Liver (tissue), 9 donors: ENCODE data around the gene NINJ1. TPM values are rescaled to one million over a fixed set of nuclear protein-coding genes. Genes with fewer than 3 reads are reported as not detected.
"Not testable (repeated sequence)": the region's sequence is repeated elsewhere in the genome, so short reads cannot be mapped to it uniquely, and the experiment has no call there.

ENCODE experiments used
- DNase-seq: peaks from one replicate; pipeline ENCODE4 v3.0.0-alpha.2; 2017; ENCODE audit warnings: low spot score
- H3K27ac ChIP-seq, 2 donors: one replicate each; pipeline ENCODE4 v1.7.0; 2013; ENCODE audit warnings: inconsistent platforms in 2 of 2, low read length in 2 of 2, control low read depth in 1 of 2, low read depth in 1 of 2, mild to moderate bottlenecking in 1 of 2
- H3K27me3 ChIP-seq, 4 donors: one replicate each; pipeline versions ENCODE4 v1.6.1 to v1.7.0; 2013; ENCODE audit warnings: low read length in 3 of 4, inconsistent platforms in 1 of 4, mild to moderate bottlenecking in 1 of 4, moderate library complexity in 1 of 4; ENCODE audit not compliant: control insufficient read depth in 4 of 4, insufficient read depth in 4 of 4
- H3K36me3 ChIP-seq, 4 donors: one replicate each; pipeline versions ENCODE4 v1.6.1 to v1.7.0; 2013; ENCODE audit warnings: low read length in 3 of 4, mild to moderate bottlenecking in 3 of 4, low read depth in 1 of 4, moderate library complexity in 1 of 4; ENCODE audit not compliant: control insufficient read depth in 4 of 4, insufficient read depth in 3 of 4
- H3K4me1 ChIP-seq, 4 donors: one replicate each; pipeline versions ENCODE4 v1.6.1 to v1.7.0; 2013; ENCODE audit warnings: low read length in 3 of 4, mild to moderate bottlenecking in 3 of 4, moderate library complexity in 1 of 4; ENCODE audit not compliant: control insufficient read depth in 4 of 4, insufficient read depth in 4 of 4
- H3K4me3 ChIP-seq, 3 donors: one replicate each; pipeline versions ENCODE4 v1.6.1 to v1.7.0; 2013; ENCODE audit warnings: low read length in 3 of 3, control low read depth in 1 of 3, low read depth in 1 of 3, mild to moderate bottlenecking in 1 of 3
- H3K9ac ChIP-seq, 2 donors: one replicate each; pipeline ENCODE4 v1.7.0; 2013; ENCODE audit warnings: low read length in 2 of 2, mild to moderate bottlenecking in 2 of 2, moderate library complexity in 2 of 2, control low read depth in 1 of 2, low read depth in 1 of 2
- H3K9me3 ChIP-seq, 4 donors: one replicate each; pipeline versions ENCODE4 v1.6.1 to v1.7.0; 2013; ENCODE audit warnings: low read length in 3 of 4; ENCODE audit not compliant: control insufficient read depth in 4 of 4
- FOXA1 ChIP-seq: IDR thresholded peaks from 2 replicates; pipeline ENCODE4 v1.6.1; 2016; ENCODE audit warnings: antibody characterized with exemption
- FOXA2 ChIP-seq: IDR thresholded peaks from 2 replicates; pipeline ENCODE4 v1.6.1; 2016; ENCODE audit warnings: antibody characterized with exemption
- HNF4A ChIP-seq, 2 donors: conservative IDR thresholded peaks; 2 replicates each; pipeline ENCODE4 v1.6.1; 2016; ENCODE audit warnings: antibody characterized with exemption in 2 of 2, mild to moderate bottlenecking in 2 of 2
- JUND ChIP-seq, 2 donors: IDR thresholded peaks; 2 replicates each; pipeline ENCODE4 v1.6.1; 2016; ENCODE audit warnings: antibody characterized with exemption in 2 of 2
- NR2F2 ChIP-seq: IDR thresholded peaks from 2 replicates; pipeline ENCODE4 v1.6.1; 2016; ENCODE audit warnings: antibody characterized with exemption
- RAD21 ChIP-seq, 2 donors: IDR thresholded peaks; 2 replicates each; pipeline ENCODE4 v1.6.1; 2016; ENCODE audit warnings: antibody characterized with exemption in 2 of 2, mild to moderate bottlenecking in 2 of 2
- RXRA ChIP-seq, 2 donors: IDR thresholded peaks; 2 replicates each; pipeline ENCODE4 v1.6.1; 2017 to 2018; ENCODE audit warnings: antibody characterized with exemption in 2 of 2, mild to moderate bottlenecking in 1 of 2
- SP1 ChIP-seq: IDR thresholded peaks from 2 replicates; pipeline ENCODE4 v1.6.1; 2018; ENCODE audit warnings: antibody characterized with exemption, mild to moderate bottlenecking
- TAF1 ChIP-seq: conservative IDR thresholded peaks from 2 replicates; pipeline ENCODE4 v1.6.1; 2016; ENCODE audit warnings: antibody characterized with exemption, mild to moderate bottlenecking
- YY1 ChIP-seq: IDR thresholded peaks from 2 replicates; pipeline ENCODE4 v1.6.1; 2016; ENCODE audit warnings: antibody characterized with exemption, mild to moderate bottlenecking
- WGBS: extraction: QIAGEN DNeasy Blood & Tissue Kit; methylation state at CpG from one replicate; pipeline ENCODE4 v1.1.7; 2013; 5-methylcytosine and 5-hydroxymethylcytosine counted together
- polyA plus RNA-seq, 2 donors: library from polyadenylated mRNA; stranded (reverse) in 1 of 2; unstranded in 1 of 2; fragments of 200-250 nt in 1 of 2; fragments of >200 nt in 1 of 2; fragmentation: Nextera tagmentation in 1 of 2; extraction: Ambion mirVana in 1 of 2; gene quantifications; one replicate each; pipeline versions ENCODE4 v1.2.1 to v1.2.3, GENCODE V29; 2013 to 2015
- total RNA-seq, 2 donors: library from RNA; depleted of rRNA; stranded (reverse); fragments of >200 nt; gene quantifications; one replicate each; pipeline ENCODE4 v1.2.3, GENCODE V29; 2014
- TF ChIP-seq, protein P1 (sequence below): IDR thresholded peaks from 2 replicates; pipeline ENCODE4 v1.6.1; 2016; ENCODE audit warnings: antibody characterized with exemption
- TF ChIP-seq, protein P2 (sequence below): IDR thresholded peaks from 2 replicates; pipeline ENCODE4 v1.6.1; 2016; ENCODE audit warnings: antibody characterized with exemption
- TF ChIP-seq, protein P3 (sequence below): fragments of 150-350 bp; IDR thresholded peaks from 2 replicates; pipeline ENCODE4 v1.5.1; 2017; ENCODE audit warnings: improper control_type of control experiment, low read depth, low read length; ENCODE audit not compliant: missing input control
- TF ChIP-seq, protein P4 (sequence below): IDR thresholded peaks from 2 replicates; pipeline ENCODE4 v1.6.1; 2016; ENCODE audit warnings: antibody characterized with exemption
- donor health status: healthy.
- donor health status: healthy.
- donor health status: healthy.
- donor health status: healthy.
- donor health status: healthy.

Gene NINJ1
- total and polyA plus RNA-seq, 4 donors, result 31.2 to 72.1 (median 55.2) TPM

DNA sequence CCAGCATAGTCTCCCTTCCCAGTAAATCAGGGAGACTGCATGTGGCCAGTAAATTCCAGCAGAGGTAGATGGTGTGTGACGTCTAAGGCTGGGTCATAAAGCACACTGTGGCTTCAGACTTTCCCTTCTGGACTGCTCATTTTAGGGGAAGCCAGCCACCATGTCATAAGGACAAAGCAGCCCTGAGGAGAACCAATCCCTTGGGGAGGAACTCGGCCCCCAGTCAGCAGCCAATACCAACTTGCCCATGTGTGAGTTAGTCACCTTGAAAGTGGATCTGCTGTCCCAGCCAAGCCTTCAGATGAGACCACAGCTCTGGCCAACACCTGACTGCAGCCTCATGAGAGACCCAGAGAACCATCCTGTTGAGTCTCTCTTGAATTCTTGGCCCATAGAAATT lies 14.7 kb upstream of the NINJ1 start:
- Histone ChIP-seq H3K9ac (no peak overlapping the region), H3K27ac (no peak overlapping the region), H3K4me1 (peaks cover 0 to 3% (median 0%) of the 10 kb centered on the region in 4 donors), H3K4me3 (no peak overlapping the region), H3K27me3 (no peaks in the 10 kb centered on the region), H3K36me3 (no peaks in the 10 kb centered on the region), H3K9me3 (no peaks in the 10 kb centered on the region)
- WGBS, result 91% methylated on average over 2 of the region's 2 CpGs
- TF ChIP-seq RXRA (IDR thresholded peaks at IDR 0.05) (no peak), RAD21 (IDR thresholded peaks at IDR 0.05) (no peak)
- TF ChIP-seq, protein P1, sequence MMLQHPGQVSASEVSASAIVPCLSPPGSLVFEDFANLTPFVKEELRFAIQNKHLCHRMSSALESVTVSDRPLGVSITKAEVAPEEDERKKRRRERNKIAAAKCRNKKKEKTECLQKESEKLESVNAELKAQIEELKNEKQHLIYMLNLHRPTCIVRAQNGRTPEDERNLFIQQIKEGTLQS, result no peak
- TF ChIP-seq, protein P2, sequence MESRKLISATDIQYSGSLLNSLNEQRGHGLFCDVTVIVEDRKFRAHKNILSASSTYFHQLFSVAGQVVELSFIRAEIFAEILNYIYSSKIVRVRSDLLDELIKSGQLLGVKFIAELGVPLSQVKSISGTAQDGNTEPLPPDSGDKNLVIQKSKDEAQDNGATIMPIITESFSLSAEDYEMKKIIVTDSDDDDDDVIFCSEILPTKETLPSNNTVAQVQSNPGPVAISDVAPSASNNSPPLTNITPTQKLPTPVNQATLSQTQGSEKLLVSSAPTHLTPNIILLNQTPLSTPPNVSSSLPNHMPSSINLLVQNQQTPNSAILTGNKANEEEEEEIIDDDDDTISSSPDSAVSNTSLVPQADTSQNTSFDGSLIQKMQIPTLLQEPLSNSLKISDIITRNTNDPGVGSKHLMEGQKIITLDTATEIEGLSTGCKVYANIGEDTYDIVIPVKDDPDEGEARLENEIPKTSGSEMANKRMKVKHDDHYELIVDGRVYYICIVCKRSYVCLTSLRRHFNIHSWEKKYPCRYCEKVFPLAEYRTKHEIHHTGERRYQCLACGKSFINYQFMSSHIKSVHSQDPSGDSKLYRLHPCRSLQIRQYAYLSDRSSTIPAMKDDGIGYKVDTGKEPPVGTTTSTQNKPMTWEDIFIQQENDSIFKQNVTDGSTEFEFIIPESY, result no peak
- DNase-seq, result no peak

DNA sequence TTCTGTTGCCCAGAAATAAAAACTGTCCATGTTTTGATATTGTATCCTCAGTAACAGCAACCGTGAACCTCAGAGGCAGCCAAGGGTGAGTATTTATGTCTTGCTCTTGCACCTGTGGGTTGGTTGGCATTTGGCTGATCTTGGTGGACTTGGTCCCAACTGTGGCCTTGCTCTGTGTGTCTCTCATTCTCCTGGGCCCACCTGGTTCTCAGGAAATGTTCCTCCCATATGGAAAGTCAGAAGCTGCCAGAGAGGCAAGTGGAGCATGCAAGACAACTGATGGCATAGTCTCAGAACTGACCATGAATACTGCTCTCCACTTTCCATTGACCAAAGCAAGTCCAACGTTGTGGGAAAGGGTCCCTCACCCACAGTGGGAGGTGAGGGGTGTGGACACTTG lies 13.6 kb upstream of the NINJ1 start:
- 77% methylated on average over 2 of the region's 2 CpGs for WGBS
- Histone ChIP-seq H3K4me3 (no peak overlapping the region), H3K9me3 (no peaks in the 10 kb centered on the region), H3K27me3 (no peaks in the 10 kb centered on the region), H3K9ac (no peak overlapping the region), H3K4me1 (peaks cover 0 to 3% (median 0%) of the 10 kb centered on the region in 4 donors), H3K36me3 (no peaks in the 10 kb centered on the region), H3K27ac (no peak overlapping the region)
- DNase-seq, result no peak
- no peak for TF ChIP-seq HNF4A (conservative IDR thresholded peaks at IDR 0.05)

DNA sequence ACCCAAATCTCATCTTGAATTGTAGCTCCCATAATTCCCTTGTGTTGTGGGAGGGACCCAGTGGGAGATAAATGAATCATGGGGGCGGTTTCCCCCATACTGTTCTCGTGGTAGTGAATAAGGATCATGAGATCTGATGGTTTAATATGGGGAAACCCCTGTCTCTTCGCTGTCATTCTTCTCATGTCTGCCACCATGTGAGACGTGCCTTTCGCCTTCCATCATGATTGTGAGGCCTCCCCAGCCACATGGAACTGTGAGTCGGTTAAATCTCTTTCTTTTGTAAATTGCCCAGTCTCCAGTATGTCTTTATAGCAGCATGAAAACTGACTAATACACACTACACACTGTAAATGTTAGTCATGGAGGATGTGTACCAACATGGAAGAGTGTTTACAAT lies 12.6 kb upstream of the NINJ1 start:
- not testable (repeated sequence) for H3K9ac ChIP-seq, H3K36me3 ChIP-seq, H3K9me3 ChIP-seq, H3K4me1 ChIP-seq, H3K27me3 ChIP-seq, H3K4me3 ChIP-seq, H3K27ac ChIP-seq, DNase-seq
- WGBS, result 89% methylated on average over 6 of the region's 6 CpGs

DNA sequence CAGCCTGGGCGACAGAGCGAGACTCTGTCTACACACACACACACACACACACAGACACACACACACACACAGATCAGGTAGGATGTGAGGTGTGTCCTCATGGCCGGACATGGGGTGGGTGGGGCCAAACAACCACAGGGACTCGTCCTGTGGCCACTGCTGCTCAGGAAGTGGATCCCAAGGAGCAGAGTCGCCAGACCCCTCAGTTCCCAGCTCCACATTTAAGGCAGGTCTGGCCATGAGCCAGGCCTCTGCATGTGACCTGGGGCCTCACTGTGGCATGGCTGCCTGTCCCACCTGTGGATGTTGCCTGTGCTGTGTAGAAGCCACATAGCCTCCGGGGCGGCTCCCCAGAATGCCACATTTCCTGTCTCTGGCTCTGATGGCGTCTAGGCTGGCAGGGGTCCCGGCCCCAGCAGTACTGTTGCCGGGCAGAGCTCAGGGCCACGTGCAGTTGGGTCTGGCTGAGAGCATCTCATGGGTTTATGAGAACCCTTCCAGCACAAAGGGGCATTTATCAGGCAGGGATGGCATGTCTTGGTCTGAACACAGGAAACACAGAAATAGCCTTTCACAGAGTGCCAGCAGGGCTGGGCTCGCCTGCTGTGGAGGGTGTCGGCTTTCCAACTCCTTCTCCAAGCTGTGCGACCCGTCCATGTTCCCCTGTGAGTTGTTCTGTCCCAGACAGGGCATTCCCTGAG lies 9.9 kb upstream of the NINJ1 start:
- no peak overlapping the region for H3K9ac ChIP-seq
- H3K27ac ChIP-seq, result no peak overlapping the region
- H3K36me3 ChIP-seq, result no peaks in the 10 kb centered on the region
- no peaks in the 10 kb centered on the region for H3K27me3 ChIP-seq
- H3K9me3 ChIP-seq, result no peaks in the 10 kb centered on the region
- H3K4me1 ChIP-seq, result peaks cover 0 to 3% (median 0%) of the 10 kb centered on the region in 4 donors
- H3K4me3 ChIP-seq, result no peak overlapping the region
- WGBS, result 68% methylated on average over 15 of the region's 15 CpGs
- no peak for DNase-seq
- TF ChIP-seq YY1 (no peak), HNF4A (conservative IDR thresholded peaks at IDR 0.05) (no peak), FOXA2 (no peak), RXRA (IDR thresholded peaks at IDR 0.05) (no peak), SP1 (no peak), RAD21 (IDR thresholded peaks at IDR 0.05) (no peak), FOXA1 (no peak), JUND (IDR thresholded peaks at IDR 0.05) (no peak), TAF1 (no peak), NR2F2 (no peak)
- TF ChIP-seq, protein P3, sequence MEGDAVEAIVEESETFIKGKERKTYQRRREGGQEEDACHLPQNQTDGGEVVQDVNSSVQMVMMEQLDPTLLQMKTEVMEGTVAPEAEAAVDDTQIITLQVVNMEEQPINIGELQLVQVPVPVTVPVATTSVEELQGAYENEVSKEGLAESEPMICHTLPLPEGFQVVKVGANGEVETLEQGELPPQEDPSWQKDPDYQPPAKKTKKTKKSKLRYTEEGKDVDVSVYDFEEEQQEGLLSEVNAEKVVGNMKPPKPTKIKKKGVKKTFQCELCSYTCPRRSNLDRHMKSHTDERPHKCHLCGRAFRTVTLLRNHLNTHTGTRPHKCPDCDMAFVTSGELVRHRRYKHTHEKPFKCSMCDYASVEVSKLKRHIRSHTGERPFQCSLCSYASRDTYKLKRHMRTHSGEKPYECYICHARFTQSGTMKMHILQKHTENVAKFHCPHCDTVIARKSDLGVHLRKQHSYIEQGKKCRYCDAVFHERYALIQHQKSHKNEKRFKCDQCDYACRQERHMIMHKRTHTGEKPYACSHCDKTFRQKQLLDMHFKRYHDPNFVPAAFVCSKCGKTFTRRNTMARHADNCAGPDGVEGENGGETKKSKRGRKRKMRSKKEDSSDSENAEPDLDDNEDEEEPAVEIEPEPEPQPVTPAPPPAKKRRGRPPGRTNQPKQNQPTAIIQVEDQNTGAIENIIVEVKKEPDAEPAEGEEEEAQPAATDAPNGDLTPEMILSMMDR, result no peak
- TF ChIP-seq, protein P1, result no peak
- TF ChIP-seq, protein P4, sequence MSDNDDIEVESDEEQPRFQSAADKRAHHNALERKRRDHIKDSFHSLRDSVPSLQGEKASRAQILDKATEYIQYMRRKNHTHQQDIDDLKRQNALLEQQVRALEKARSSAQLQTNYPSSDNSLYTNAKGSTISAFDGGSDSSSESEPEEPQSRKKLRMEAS, result no peak
